HG03457 (cell line): ENCODE data around the gene RPS19BP1.

Experiments used
- ATAC-seq: cut with Tn5 transposase; IDR thresholded peaks from one replicate; pipeline ENCODE4 v1.9.1; 2021; ENCODE audit warnings: moderate number of reproducible peaks; ENCODE audit not compliant: unreplicated experiment

RPS19BP1 gene

GRCh38 chr22:39559456-39560105 lies 27.0 kb upstream of the RPS19BP1 start:
- ATAC-seq, result no peak

DNA sequence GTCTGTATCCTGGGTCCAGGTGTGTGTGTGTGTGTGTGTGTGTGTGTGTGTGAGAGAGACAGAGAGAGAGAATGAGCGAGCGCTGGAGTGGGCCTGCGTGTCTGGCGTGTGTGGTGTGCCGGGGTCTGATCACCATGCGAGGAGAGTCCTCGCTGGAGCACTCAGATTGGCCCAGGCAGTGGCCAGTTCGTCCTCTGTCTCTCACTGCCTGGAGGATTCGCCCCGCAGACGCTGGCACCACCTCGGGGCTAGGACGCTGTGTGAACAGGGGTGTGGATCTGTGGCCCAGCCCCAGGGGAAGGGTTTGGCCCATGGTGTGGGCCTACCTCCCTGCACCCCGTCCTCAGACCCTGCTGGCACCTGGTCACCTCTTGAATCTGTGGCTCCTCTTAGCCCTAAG lies 26.4 kb upstream of the RPS19BP1 start:
- ATAC-seq, result no peak

DNA sequence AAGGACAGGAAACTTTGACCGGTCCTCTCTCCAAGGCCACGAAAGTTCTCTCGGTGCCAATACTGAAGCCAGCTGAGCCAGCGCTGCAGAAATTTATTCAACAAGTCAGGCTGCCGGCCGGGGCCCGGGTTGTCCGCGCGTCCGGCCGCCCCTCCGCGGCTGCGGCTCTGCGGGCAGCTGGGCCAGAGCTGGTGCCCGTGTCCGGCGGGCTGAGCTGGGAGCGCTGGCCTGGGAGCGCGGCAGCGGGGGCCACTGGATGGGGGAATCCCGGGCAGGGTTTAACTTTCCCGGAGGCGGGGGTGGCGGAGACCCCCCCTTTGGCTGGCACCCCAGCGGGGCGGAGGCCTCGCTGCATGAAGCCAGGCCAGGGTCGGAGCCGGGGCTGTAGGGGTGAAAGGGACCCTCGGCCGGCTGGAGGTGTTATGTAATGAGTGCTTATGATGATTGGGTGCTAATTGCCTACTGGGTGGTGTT lies 25.7 kb upstream of the RPS19BP1 start:
- ATAC-seq, result no peak

GRCh38 chr22:39556970-39557841 lies 24.7 kb upstream of the RPS19BP1 start:
- ATAC-seq, result no peak

DNA sequence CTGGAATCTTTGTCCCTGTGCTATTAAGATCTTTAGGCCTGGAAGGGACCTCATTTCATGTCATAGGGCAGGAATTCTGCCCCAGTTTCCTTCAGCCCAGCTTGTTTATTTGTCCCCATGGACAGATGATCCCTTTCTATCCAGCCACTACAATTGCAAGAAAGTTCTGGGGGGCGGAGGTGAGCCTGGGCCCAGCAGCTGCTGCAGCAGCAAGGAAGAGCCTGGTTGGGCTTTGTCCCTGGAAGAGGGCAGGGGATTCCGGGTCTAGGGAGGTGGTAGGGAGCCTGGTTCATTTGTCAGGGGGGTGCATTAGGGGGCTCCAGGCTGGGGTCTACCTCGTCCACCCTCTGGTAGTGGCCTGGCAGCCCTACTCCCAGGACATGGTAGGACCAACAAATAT lies 21.6 kb upstream of the RPS19BP1 start:
- ATAC-seq, result no peak

DNA sequence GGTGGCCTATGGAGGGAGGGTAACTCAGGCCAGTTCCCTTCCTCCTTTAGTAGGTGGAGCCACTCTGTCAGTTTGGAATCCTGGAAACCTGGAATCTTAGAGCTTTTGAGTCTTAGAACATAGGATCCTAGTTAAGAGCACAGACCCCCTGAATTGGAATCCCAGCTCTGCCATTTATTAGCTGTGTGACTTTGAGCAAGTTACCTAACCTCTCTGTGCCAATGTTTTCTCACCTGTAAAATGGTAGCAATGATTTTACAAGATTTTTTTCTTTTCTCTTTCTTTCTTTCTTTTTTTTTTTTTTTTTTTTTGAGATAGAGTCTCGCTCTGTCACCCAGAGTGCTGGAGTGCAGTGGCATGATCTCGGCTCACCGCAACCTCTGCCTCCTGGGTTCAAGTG lies 20.9 kb upstream of the RPS19BP1 start:
- ATAC-seq, result no peak

DNA sequence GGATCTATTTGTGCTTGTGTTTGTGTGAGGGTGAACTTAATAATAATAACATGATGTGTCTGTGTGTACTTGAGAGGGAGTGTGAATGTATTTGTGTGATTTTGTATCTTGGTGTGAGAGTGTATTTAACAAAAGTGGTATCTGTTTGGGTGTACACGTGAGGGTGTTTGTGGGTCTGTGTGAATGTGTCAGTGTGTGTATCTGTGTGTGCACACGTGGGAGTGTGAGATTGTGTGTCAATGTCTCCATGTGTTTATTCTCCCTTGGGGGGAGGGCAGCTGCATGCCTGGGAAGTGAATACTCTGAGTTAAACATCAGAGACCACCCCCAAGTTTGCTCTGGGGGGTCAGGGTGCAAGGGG lies 15.0 kb upstream of the RPS19BP1 start:
- no peak for ATAC-seq

GRCh38 chr22:39546889-39547586 lies 14.5 kb upstream of the RPS19BP1 start:
- ATAC-seq, result no peak

DNA sequence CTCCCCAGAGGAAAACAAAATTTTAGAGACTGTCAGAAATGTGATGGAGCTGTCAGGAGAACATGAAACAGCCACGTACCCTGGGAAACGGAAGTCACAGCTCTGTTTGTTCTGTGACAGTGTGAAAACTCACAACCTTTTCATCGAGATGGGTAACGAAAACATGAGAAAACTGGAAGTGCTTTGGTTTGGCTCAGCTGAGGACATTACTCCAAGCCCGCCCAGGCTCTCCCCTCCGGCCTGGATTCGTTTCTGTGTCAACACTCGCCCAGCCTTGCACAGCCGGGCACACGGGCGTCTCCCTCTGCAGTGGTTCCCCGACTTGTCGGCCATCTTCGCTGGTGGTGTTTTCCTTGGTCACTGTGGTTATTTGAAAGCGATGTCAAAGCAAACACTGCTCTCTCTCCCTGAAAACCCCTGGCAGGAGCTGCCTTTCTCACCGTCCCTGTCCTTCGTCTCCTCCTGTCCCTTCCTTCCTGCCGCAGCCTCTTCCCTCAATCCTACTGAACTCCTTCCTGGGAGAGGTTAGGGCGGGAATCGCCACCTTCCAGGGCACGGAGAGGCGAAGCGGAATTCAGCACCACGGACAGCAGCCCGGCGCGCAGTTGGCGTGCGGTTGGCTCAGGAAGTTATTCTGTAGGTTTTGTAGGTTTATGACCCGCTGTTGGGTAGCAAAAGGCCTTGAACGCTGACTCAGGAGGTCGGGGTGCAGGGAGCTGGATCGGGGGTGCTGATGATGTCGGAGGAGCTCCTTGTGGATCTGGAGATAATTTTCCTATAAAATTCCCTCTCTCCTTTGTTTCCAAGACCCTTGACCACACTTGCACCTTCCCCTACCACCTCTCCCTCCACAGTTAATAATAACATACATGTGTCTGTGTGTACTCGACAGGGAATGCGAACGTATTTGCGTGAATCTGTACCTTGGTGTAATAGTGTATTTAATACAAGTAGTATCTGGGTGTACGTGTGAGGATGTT lies 13.1 kb upstream of the RPS19BP1 start:
- ATAC-seq, result no peak

DNA sequence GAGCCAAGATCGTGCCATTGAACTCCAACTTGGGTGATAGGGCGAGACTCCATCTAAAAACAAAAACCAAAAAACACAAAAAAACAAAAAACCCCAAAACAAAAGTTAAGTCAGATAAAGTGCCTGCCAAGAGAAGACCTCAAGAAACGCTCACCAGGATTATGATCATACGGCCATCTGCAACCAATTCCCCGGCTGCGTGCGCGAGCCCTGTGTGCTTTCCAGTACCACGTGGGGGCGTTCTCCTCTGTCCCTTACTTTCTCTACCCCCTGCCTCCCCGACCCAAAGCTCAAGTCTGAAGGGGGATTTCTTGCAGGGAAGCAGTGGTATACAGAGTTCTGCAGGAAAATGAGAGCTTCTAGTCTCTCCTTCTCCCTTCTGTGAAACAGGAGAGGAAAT lies 10.5 kb upstream of the RPS19BP1 start:
- ATAC-seq, result no peak

DNA sequence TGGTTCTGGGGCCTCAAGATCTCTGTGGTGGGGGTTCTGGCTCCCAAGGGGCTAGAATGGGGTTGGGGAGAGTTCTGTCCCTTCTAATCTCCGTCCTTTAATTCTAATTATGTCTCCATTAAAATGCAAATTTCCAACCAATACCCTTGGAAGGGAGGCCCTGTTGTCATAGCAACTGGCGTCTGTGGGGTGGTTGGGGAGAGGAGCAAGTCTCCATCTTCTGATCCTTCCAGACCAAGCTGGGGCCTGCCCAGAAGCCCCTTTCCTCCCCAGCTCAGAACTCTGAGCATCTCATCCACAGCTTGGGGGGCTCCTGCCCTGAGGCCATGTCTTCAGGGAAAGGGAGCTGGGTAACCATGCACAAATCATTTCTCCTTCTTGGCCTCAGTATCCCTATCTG lies 5.4 kb upstream of the RPS19BP1 start:
- no peak for ATAC-seq

DNA sequence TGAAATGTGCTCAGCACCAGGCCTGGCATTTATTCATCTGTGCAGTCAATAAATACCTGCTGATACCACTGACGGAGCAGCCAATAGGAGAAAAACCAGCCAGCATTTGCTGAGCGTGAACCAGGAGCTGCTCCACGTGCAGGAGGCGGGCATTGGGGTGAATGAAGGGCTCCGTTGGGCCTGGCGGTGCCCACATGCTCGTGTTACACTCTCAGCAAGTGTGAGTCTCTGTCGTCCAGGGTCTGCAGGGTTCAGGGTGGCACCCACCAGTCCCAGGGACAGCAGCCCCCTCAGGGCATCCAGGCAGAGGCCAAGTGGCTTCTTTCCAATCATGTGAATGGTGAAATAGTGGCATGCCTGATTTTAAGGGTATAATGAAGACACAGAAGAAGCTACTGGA lies 4.2 kb upstream of the RPS19BP1 start:
- no peak for ATAC-seq

DNA sequence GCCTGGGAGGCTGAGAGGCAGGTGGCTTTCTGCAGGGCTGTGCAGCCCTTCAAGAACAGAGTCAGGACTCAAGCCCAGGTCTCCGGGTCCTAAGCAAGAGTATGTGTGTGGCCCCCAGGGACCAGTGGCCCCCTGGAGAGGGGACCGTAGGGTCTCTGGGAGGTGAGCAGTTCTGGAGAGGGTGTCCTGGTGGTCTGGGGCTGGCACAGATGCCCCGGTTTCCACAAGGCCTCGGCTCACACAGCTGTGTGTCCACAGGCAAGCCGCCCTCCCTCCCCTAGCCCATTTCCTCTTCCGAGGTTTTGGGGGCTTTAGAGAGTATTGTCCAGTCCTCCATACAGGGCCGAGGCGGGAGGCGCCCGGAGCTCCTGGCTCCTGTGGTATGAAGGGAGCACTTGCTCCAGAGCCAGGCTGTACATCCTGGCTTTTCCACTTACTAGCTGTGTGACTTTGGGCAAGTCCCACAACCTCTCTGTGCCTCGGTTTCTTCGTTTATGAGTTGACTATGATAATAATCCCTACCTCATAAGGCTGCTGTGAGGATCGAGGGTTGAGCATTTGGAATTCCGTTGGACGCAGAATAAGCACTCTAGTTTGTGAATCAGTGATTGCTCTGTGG lies 3.4 kb upstream of the RPS19BP1 start:
- no peak for ATAC-seq

GRCh38 chr22:39535357-39535725 lies 2.8 kb upstream of the RPS19BP1 start:
- ATAC-seq, result no peak

- ATAC-seq, result no peak
Measured at GRCh38 chr22:39534591-39535356, 2.2 kb upstream of the RPS19BP1 start.

GRCh38 chr22:39534092-39534506 lies 1.6 kb upstream of the RPS19BP1 start:
- no peak for ATAC-seq

GRCh38 chr22:39530692-39531331 lies 1.7 kb downstream of the RPS19BP1 start:
- ATAC-seq, result no peak

GRCh38 chr22:39530116-39530515 lies 2.4 kb downstream of the RPS19BP1 start:
- no peak for ATAC-seq

GRCh38 chr22:39529487-39529851 lies 3.1 kb downstream of the RPS19BP1 start:
- ATAC-seq, result no peak
